Lung (tissue), 12 donors: ENCODE data around the gene MIER2. TPM values are rescaled to one million over a fixed set of nuclear protein-coding genes. Genes with fewer than 3 reads are reported as not detected.
"Not testable (repeated sequence)": the region's sequence is repeated elsewhere in the genome, so short reads cannot be mapped to it uniquely, and the experiment has no call there.

Source experiments
- ATAC-seq: fragments of 200-7000 bp; cut with Tn5 transposase; one replicate; pipeline ENCODE4 v1.9.1; 2020; ENCODE audit warnings: moderate number of reproducible peaks; ENCODE audit not compliant: insufficient read depth, low FRiP score
- DNase-seq, 3 donors: peaks; one replicate each; pipeline ENCODE4 v3.0.0-alpha.2; 2013 to 2017
- H3K27ac ChIP-seq, 2 donors: one replicate each; pipeline ENCODE4 v1.5.1; 2013; ENCODE audit warnings: mild to moderate bottlenecking in 2 of 2, moderate library complexity in 2 of 2, control low read depth in 1 of 2, inconsistent platforms in 1 of 2, low read depth in 1 of 2, low read length in 1 of 2
- H3K27me3 ChIP-seq, 3 donors: one replicate each; pipeline ENCODE4 v1.5.1; 2013; ENCODE audit warnings: low read length in 2 of 3; ENCODE audit not compliant: control insufficient read depth in 3 of 3, insufficient read depth in 3 of 3
- H3K36me3 ChIP-seq, 4 donors: one replicate each; pipeline ENCODE4 v1.5.1; 2013; ENCODE audit warnings: low read length in 4 of 4, mild to moderate bottlenecking in 1 of 4, moderate library complexity in 1 of 4; ENCODE audit not compliant: control insufficient read depth in 4 of 4, insufficient read depth in 4 of 4
- H3K4me1 ChIP-seq, 5 donors: one replicate each; pipeline ENCODE4 v1.5.1; 2013; ENCODE audit warnings: low read length in 5 of 5, mild to moderate bottlenecking in 2 of 5, moderate library complexity in 1 of 5; ENCODE audit not compliant: control insufficient read depth in 5 of 5, insufficient read depth in 5 of 5
- H3K4me3 ChIP-seq: one replicate; pipeline ENCODE4 v1.5.1; 2013; ENCODE audit warnings: mild to moderate bottlenecking, control low read depth, moderate library complexity
- H3K9ac ChIP-seq, 2 donors: one replicate each; pipeline ENCODE4 v1.5.1; 2013; ENCODE audit warnings: low read length in 2 of 2, control low read depth in 1 of 2; ENCODE audit not compliant: insufficient read depth in 1 of 2
- H3K9me3 ChIP-seq, 4 donors: one replicate each; pipeline ENCODE4 v1.5.1; 2013; ENCODE audit warnings: low read length in 3 of 4, mild to moderate bottlenecking in 1 of 4, moderate library complexity in 1 of 4; ENCODE audit not compliant: control insufficient read depth in 4 of 4, insufficient read depth in 3 of 4
- CTCF ChIP-seq: IDR thresholded peaks from 2 replicates; pipeline ENCODE4 v1.5.1; 2012; ENCODE audit warnings: mild to moderate bottlenecking; ENCODE audit errors: control extremely low read depth, extremely low read depth
- WGBS, 2 donors: extraction: QIAGEN DNeasy Blood & Tissue Kit; methylation state at CpG; one replicate each; pipeline ENCODE4 v1.1.7; 2013; 5-methylcytosine and 5-hydroxymethylcytosine counted together
- polyA plus RNA-seq, 2 donors: library from polyadenylated mRNA; stranded (reverse); fragments of 200-250 nt; gene quantifications; one replicate each; pipeline ENCODE4 v1.2.1, GENCODE V29; 2013
- total RNA-seq, 2 donors: library from RNA; depleted of rRNA in 1 of 2; stranded (reverse); fragments of >200 nt in 1 of 2; gene quantifications; one replicate each; pipeline ENCODE4 v1.2.1, GENCODE V29; 2014 to 2021
- donor health status: control.
- donor health status: control.
- donor health status: Bipolar disorder and iron deficiency.
- donor health status: healthy.
- donor health status: DM: yes; HTN: yes; CAD: no.

Gene MIER2
- total and polyA plus RNA-seq, 4 donors: 19.4 to 34.9 (median 28.3) TPM

GRCh38 chr19:364496-365287 is 20.1 kb upstream of the MIER2 start:
- Histone ChIP-seq H3K9ac (no peak overlapping the region), H3K4me1 (no peaks in the 10 kb centered on the region), H3K36me3 (no peaks in the 10 kb centered on the region), H3K4me3 (no peak overlapping the region), H3K27ac (no peak overlapping the region), H3K9me3 (no peaks in the 10 kb centered on the region), H3K27me3 (peaks cover 0 to 15% (median 11%) of the 10 kb centered on the region in 3 donors)
- WGBS, 2 donors: 64 to 73% methylated on average over 17 of the region's 17 CpGs
- TF ChIP-seq CTCF: no peak
- ATAC-seq (no peak), DNase-seq (no peak)

- Histone ChIP-seq H3K9ac (no peak overlapping the region), H3K4me1 (no peaks in the 10 kb centered on the region), H3K27me3 (peaks cover 0 to 6% (median 5%) of the 10 kb centered on the region in 3 donors), H3K27ac (no peak overlapping the region), H3K36me3 (no peaks in the 10 kb centered on the region), H3K4me3 (no peak overlapping the region), H3K9me3 (no peaks in the 10 kb centered on the region)
- WGBS, 2 donors: 82 to 88% methylated on average over 11 of the region's 11 CpGs
- DNase-seq (no peak), ATAC-seq (no peak)
- no peak for TF ChIP-seq CTCF
These were observed 18.1 kb upstream of the MIER2 start for GRCh38 chr19:362683-363082.

DNA sequence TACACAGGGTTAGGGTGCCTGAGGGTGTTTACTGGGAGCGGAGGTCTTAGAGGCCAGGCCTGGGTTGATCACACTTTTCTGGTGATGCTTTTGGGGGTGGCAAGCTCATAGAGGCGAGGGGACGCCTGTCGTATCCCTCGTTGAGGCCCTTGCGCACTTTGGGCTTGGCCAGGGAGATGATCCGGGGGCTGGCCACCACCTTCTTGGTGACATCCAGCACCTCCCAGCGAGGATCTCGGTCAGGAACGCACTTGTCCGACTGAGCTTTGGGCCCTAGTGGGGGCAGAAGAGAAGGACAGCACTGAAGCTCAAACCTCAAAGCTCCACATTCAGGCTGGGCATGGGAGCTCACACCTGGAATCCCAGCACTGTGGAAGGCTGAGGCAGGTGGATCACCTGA is 17.6 kb upstream of the MIER2 start:
- Histone ChIP-seq H3K36me3 (no peaks in the 10 kb centered on the region), H3K27ac (no peak overlapping the region), H3K9me3 (peaks cover 0 to 2% (median 0%) of the 10 kb centered on the region in 4 donors), H3K4me3 (no peak overlapping the region), H3K9ac (no peak overlapping the region), H3K27me3 (peaks cover 0 to 6% (median 5%) of the 10 kb centered on the region in 3 donors), H3K4me1 (no peaks in the 10 kb centered on the region)
- DNase-seq (no peak), ATAC-seq (no peak)
- 92 to 93% methylated on average over 11 of the region's 11 CpGs for WGBS, 2 donors
- no peak for TF ChIP-seq CTCF

DNA sequence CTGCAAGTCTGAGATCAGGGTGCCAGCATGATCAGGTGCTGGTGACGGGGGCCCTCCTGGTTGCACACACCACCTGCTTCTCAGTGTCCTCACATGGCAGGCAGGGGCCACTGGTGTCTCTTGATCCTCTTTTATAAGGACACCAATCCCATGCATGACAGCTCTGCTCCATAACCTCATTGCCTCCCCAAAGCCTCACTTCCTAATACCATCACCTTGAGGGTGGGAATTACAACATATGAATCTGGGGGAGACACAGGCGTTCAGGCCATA is 15.0 kb upstream of the MIER2 start:
- no peak overlapping the region for H3K27ac ChIP-seq
- no peaks in the 10 kb centered on the region for H3K27me3 ChIP-seq
- H3K9me3 ChIP-seq: peaks cover 0 to 2% (median 0%) of the 10 kb centered on the region in 4 donors
- H3K36me3 ChIP-seq: no peaks in the 10 kb centered on the region
- ATAC-seq (no peak), DNase-seq (no peak)
- H3K4me1 ChIP-seq: no peaks in the 10 kb centered on the region
- WGBS, 2 donors: 81 to 92% methylated on average over 2 of the region's 2 CpGs
- H3K9ac ChIP-seq: no peak overlapping the region
- no peak overlapping the region for H3K4me3 ChIP-seq
- no peak for TF ChIP-seq CTCF

DNA sequence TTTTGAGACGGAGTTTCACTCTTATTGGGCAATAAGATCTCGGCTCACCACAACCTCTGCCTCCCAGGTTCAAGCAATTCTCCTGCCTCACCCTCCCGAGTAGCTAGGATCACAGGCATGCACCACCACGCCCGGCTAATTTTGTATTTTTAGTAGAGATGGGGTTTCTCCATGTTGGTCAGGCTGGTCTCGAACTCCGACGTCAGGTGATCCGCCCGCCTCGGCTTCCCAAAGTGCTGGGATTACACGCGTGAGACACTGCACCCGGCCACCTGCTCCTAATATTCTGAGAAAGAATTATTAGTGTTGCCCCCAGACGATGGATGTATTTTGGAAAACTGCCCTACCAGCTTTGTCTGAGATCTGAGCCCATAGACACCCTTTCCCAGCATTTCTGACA is 10.9 kb upstream of the MIER2 start:
- not testable (repeated sequence) for DNase-seq, ATAC-seq, H3K27ac ChIP-seq, H3K4me3 ChIP-seq, H3K27me3 ChIP-seq, H3K9me3 ChIP-seq, H3K36me3 ChIP-seq, H3K4me1 ChIP-seq, H3K9ac ChIP-seq
- WGBS, 2 donors: 90 to 93% methylated on average over 15 of the region's 15 CpGs
